Sigmoid colon (tissue), 7 donors: ENCODE data around the gene SACM1L. TPM values are rescaled to one million over a fixed set of nuclear protein-coding genes. Genes with fewer than 3 reads are reported as not detected.

ENCODE experiments used
- DNase-seq: peaks from one replicate; pipeline ENCODE4 v3.0.0-alpha.2; 2019
- H3K27ac ChIP-seq, 4 donors: fragments of 200-600 bp; sonication (generic); one replicate each; pipeline ENCODE4 v1.5.1; 2016 to 2019; ENCODE audit warnings: mild to moderate bottlenecking in 1 of 4
- H3K27me3 ChIP-seq, 3 donors: fragments of 200-600 bp; sonication (generic); one replicate each; pipeline ENCODE4 v1.5.1; 2019; ENCODE audit warnings: mild to moderate bottlenecking in 1 of 3
- H3K36me3 ChIP-seq, 4 donors: fragments of 200-600 bp; sonication (generic); one replicate each; pipeline ENCODE4 v1.5.1; 2016 to 2019
- H3K4me1 ChIP-seq, 4 donors: fragments of 200-600 bp; sonication (generic); one replicate each; pipeline ENCODE4 v1.5.1; 2017 to 2019
- H3K4me3 ChIP-seq, 4 donors: fragments of 200-600 bp; sonication (generic); one replicate each; pipeline ENCODE4 v1.5.1; 2017 to 2019; ENCODE audit warnings: mild to moderate bottlenecking in 2 of 4, moderate library complexity in 1 of 4
- H3K9me3 ChIP-seq, 4 donors: fragments of 200-600 bp in 3 of 4; sonication (generic) in 3 of 4; one replicate each; pipeline versions ENCODE4 v1.5.1 to v1.6.1; 2013 to 2019
- EP300 ChIP-seq, 4 donors: sonication (generic); formaldehyde crosslinking; IDR thresholded peaks; one replicate each; pipeline ENCODE4 v1.6.1; 2017; ENCODE audit warnings: antibody characterized with exemption in 4 of 4
- POLR2A ChIP-seq, 2 donors: fragments of 450-650 bp; IDR thresholded peaks; one replicate each; pipeline ENCODE4 v1.6.1; 2016; ENCODE audit warnings: antibody characterized with exemption in 2 of 2, mild to moderate bottlenecking in 2 of 2, moderate library complexity in 2 of 2
- POLR2AphosphoS5 ChIP-seq, 4 donors: sonication (generic); formaldehyde crosslinking; IDR thresholded peaks; one replicate each; pipeline ENCODE4 v1.6.1; 2017; ENCODE audit warnings: antibody characterized with exemption in 4 of 4
- WGBS, 2 donors: extraction: QIAGEN DNeasy Blood & Tissue Kit; methylation state at CpG; one replicate each; pipeline ENCODE4 v1.1.7; 2013; 5-methylcytosine and 5-hydroxymethylcytosine counted together
- intact Hi-C: fragments of 100-400 bp; cut with DNase I; formaldehyde crosslinking; loops from one replicate; pipeline ENCODE4 v1.15.1; 2023
- polyA plus RNA-seq, 3 donors: library from polyadenylated mRNA; stranded (reverse); fragments of 200-250 nt; gene quantifications; one replicate each; pipeline ENCODE4 v1.2.3, GENCODE V29; 2013
- total RNA-seq, 4 donors: library from RNA; depleted of rRNA; stranded (reverse); fragments of >200 nt; gene quantifications; one replicate each; pipeline ENCODE4 v1.1.0, GENCODE V29; 2016
- TF ChIP-seq, protein P1 (sequence below), 4 experiments: fragments of 450-650 bp in 3 of 4; fragments of 200-600 bp in 1 of 4; IDR thresholded peaks; one replicate each; pipeline ENCODE4 v1.5.1; 2016 to 2019; ENCODE audit warnings: antibody characterized with exemption in 4 of 4, mild to moderate bottlenecking in 3 of 4, moderate library complexity in 2 of 4
- donor health status: healthy with polysubstance abuse.
- donor health status: Bipolar disorder and iron deficiency.
- donor health status: healthy.

Gene SACM1L
- total and polyA plus RNA-seq, 7 donors: 21.6 to 44.6 (median 38.5) TPM

GRCh38 chr3:45724911-45725310 lies 35.7 kb downstream of the SACM1L start:
- intact Hi-C loops: no loop called here
- Histone ChIP-seq H3K27ac (no peak overlapping the region), H3K4me1 (peaks cover 0 to under 1% (median 0%) of the 10 kb centered on the region in 4 donors), H3K36me3 (peaks cover 4 to 57% (median 7%) of the 10 kb centered on the region in 4 donors), H3K4me3 (no peak overlapping the region), H3K27me3 (no peaks in the 10 kb centered on the region), H3K9me3 (no peaks in the 10 kb centered on the region)
- WGBS, 2 donors: 81 to 88% methylated on average over 3 of the region's 3 CpGs
- TF ChIP-seq POLR2A (IDR thresholded peaks at IDR 0.05) (no peak), POLR2AphosphoS5 (IDR thresholded peaks at IDR 0.05) (no peak), EP300 (IDR thresholded peaks at IDR 0.05) (no peak)
- TF ChIP-seq, protein P1, sequence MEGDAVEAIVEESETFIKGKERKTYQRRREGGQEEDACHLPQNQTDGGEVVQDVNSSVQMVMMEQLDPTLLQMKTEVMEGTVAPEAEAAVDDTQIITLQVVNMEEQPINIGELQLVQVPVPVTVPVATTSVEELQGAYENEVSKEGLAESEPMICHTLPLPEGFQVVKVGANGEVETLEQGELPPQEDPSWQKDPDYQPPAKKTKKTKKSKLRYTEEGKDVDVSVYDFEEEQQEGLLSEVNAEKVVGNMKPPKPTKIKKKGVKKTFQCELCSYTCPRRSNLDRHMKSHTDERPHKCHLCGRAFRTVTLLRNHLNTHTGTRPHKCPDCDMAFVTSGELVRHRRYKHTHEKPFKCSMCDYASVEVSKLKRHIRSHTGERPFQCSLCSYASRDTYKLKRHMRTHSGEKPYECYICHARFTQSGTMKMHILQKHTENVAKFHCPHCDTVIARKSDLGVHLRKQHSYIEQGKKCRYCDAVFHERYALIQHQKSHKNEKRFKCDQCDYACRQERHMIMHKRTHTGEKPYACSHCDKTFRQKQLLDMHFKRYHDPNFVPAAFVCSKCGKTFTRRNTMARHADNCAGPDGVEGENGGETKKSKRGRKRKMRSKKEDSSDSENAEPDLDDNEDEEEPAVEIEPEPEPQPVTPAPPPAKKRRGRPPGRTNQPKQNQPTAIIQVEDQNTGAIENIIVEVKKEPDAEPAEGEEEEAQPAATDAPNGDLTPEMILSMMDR (IDR thresholded peaks at IDR 0.05): no peak
- no peak for DNase-seq

- H3K4me3 ChIP-seq: no peak overlapping the region
- intact Hi-C loops: no loop called here
- no peak for TF ChIP-seq POLR2AphosphoS5 (IDR thresholded peaks at IDR 0.05)
- TF ChIP-seq, protein P1 (IDR thresholded peaks at IDR 0.05): no peak
- no peak for TF ChIP-seq EP300 (IDR thresholded peaks at IDR 0.05)
- TF ChIP-seq POLR2A (IDR thresholded peaks at IDR 0.05): no peak
- no peaks in the 10 kb centered on the region for H3K27me3 ChIP-seq
- no peak for DNase-seq
- no peaks in the 10 kb centered on the region for H3K9me3 ChIP-seq
- H3K4me1 ChIP-seq: no peaks in the 10 kb centered on the region
- 72 to 94% methylated on average over 2 of the region's 2 CpGs for WGBS, 2 donors
- H3K36me3 ChIP-seq: peaks cover 0 to 73% (median 20%) of the 10 kb centered on the region in 4 donors
- no peak overlapping the region for H3K27ac ChIP-seq
Measured at GRCh38 chr3:45729614-45730013, 40.4 kb downstream of the SACM1L start.

DNA sequence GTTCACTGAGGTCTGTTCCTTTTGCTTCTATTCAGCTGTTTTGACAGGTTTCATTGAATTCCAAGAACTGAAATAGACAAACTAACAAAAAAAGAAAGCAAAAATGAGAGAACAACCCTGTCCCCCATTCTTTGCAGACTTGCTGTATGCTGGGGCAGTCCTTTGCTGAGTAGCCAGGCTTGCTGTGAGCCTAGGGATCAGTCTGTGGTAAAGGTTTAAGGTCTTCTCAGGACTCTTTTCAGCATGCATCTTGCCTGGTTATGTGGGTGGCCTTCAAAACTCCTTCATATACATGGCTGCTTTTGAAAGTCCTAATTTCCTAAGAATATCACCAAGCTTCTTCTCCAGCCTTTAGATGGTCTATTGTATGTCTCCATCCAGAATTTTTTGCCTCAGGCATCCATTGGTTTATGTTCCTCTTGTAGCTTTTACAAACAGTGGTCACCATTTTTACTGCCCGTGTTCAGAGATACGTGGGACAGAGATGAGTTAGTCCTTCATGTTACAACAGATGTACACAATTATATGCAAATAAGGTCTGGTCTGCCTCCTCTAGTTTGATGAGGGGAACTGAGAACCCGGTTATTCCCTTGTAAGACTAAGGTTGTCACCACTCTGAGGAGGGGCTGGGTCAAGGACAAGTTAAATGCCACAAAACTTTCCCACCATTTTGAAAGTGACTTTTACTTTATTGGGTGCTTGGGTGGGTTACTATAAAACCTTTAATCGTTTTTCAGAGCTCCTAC lies 41.4 kb downstream of the SACM1L start:
- WGBS, 2 donors: 74 to 83% methylated on average over 4 of the region's 4 CpGs
- Histone ChIP-seq H3K27me3 (no peaks in the 10 kb centered on the region), H3K4me1 (no peaks in the 10 kb centered on the region), H3K27ac (no peak overlapping the region), H3K4me3 (no peak overlapping the region), H3K36me3 (peaks cover 7 to 73% (median 24%) of the 10 kb centered on the region in 4 donors), H3K9me3 (no peaks in the 10 kb centered on the region)
- DNase-seq: no peak
- intact Hi-C loops: no loop called here
- TF ChIP-seq, protein P1 (IDR thresholded peaks at IDR 0.05): no peak
- TF ChIP-seq POLR2A (IDR thresholded peaks at IDR 0.05) (no peak), EP300 (IDR thresholded peaks at IDR 0.05) (no peak), POLR2AphosphoS5 (IDR thresholded peaks at IDR 0.05) (no peak)

DNA sequence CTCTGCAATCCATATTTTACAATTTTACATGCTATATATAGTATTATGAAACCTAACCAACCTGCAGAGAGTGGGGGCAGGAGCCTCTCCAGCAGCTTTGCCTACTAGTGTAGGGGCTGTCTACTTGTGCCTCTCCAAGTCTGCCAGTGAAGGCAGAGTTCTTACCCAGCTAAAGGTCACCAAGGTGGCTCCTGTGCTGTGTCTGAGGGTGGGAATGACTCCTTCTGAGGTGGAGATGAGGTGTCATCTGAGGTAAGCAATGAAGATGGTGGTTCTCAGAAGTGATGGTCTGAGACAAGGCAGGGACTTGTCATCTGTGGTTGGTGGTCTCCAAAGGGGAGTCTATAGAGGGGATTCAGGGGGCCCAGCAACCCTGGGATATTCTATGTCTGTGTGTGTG lies 47.5 kb downstream of the SACM1L start:
- no peak overlapping the region for H3K27ac ChIP-seq
- no peaks in the 10 kb centered on the region for H3K9me3 ChIP-seq
- H3K36me3 ChIP-seq: peaks cover 23 to 99% (median 59%) of the 10 kb centered on the region in 4 donors
- H3K27me3 ChIP-seq: no peaks in the 10 kb centered on the region
- no peaks in the 10 kb centered on the region for H3K4me1 ChIP-seq
- TF ChIP-seq POLR2AphosphoS5 (IDR thresholded peaks at IDR 0.05) (no peak), POLR2A (IDR thresholded peaks at IDR 0.05) (no peak), EP300 (IDR thresholded peaks at IDR 0.05) (no peak)
- TF ChIP-seq, protein P1 (IDR thresholded peaks at IDR 0.05): no peak
- intact Hi-C loops: no loop called here
- H3K4me3 ChIP-seq: no peak overlapping the region
- DNase-seq: no peak
